HepG2 (cell line): ENCODE results near the gene PYGL. TPM values are rescaled to one million over a fixed set of nuclear protein-coding genes. Genes with fewer than 3 reads are reported as not detected.

Experiments used
- ATAC-seq: fragments of 200-7000 bp; cut with Tn5 transposase; 3 replicates; pipeline ENCODE4 v1.9.1; 2020; ENCODE audit warnings: mild to moderate bottlenecking, moderate library complexity
- BruUV-seq: library from RNA; stranded (reverse); fragments of 400-500 nt; replicated peaks from 2 replicates; lab custom pipeline; 2021; lab: Mats Ljungman, UMichigan
- CTCF ChIA-PET: fragments of 300-600 bp; formaldehyde crosslinking; extraction: SDS; loops from one replicate; lab custom pipeline; 2021; ENCODE audit warnings: low total read pairs, inconsistent platforms, low intra/inter-chr PET ratio; lab: Yijun Ruan, JAX
- POLR2A ChIA-PET: fragments of 350-600 bp; sonication (Branson Sonifier 250); formaldehyde crosslinking; loops from one replicate; lab custom pipeline; 2020; ENCODE audit warnings: antibody characterized with exemption, inconsistent platforms; lab: Yijun Ruan, JAX
- DNase-seq: peaks from one replicate; pipeline ENCODE4 v3.0.0-alpha.2; 2015; ENCODE audit warnings: low spot score
- FAIRE-seq: peaks from 3 replicates; lab custom pipeline; 2011; peaks lifted over from hg19 to GRCh38; lab: Jason Lieb, UNC
- H2AFZ ChIP-seq: one replicate; pipeline ENCODE4 v1.6.1; 2011; ENCODE audit warnings: low read length, inconsistent platforms
- H3K27ac ChIP-seq: fragments of 300-600 bp; 3 replicates; pipeline ENCODE4 v1.8.0; 2011; ENCODE audit warnings: mixed run types, mild to moderate bottlenecking, mixed read lengths, low read length, inconsistent platforms; ENCODE audit not compliant: insufficient read depth; ENCODE audit errors: extremely low read length
- H3K27me3 ChIP-seq, 2 experiments: fragments of 200-600 bp in 1 of 2; 2 replicates in 1 of 2; 3 replicates in 1 of 2; pipeline versions ENCODE4 v1.6.0 to v1.8.0; 2011; ENCODE audit warnings: low read length in 2 of 2, mild to moderate bottlenecking in 2 of 2, moderate library complexity in 2 of 2, inconsistent platforms in 1 of 2; ENCODE audit not compliant: insufficient read depth in 2 of 2, control insufficient read depth in 1 of 2
- H3K36me3 ChIP-seq, 2 experiments: fragments of 200-600 bp in 1 of 2; replicated peaks in 1 of 2; 2 replicates in 1 of 2; 3 replicates in 1 of 2; pipeline versions ENCODE4 v1.5.1 to v1.8.0; 2011; ENCODE audit warnings: low read length in 2 of 2, inconsistent platforms in 1 of 2; ENCODE audit not compliant: insufficient read depth in 2 of 2, control insufficient read depth in 1 of 2
- H3K4me1 ChIP-seq: 2 replicates; pipeline ENCODE4 v1.5.1; 2012; ENCODE audit warnings: low read length, inconsistent platforms; ENCODE audit not compliant: insufficient read depth
- H3K4me2 ChIP-seq: 2 replicates; pipeline ENCODE4 v1.6.0; 2011; ENCODE audit warnings: low read depth, low read length, inconsistent platforms
- H3K4me3 ChIP-seq, 3 experiments: fragments of 200-600 bp in 1 of 3; sonication (generic), shearing (Covaris generic) in 1 of 3; replicated peaks in 1 of 3; 2 replicates each; pipeline ENCODE4 v1.5.1; 2011 to 2016; ENCODE audit warnings: low read length in 3 of 3, inconsistent platforms in 2 of 3, low read depth in 2 of 3, mild to moderate bottlenecking in 2 of 3, control low read depth in 1 of 3, mixed read lengths in 1 of 3; ENCODE audit not compliant: insufficient read depth in 1 of 3
- H3K79me2 ChIP-seq: one replicate; pipeline ENCODE4 v1.6.1; 2011; ENCODE audit warnings: low read length, inconsistent platforms; ENCODE audit not compliant: insufficient read depth
- H3K9ac ChIP-seq: 2 replicates; pipeline ENCODE4 v1.6.0; 2011; ENCODE audit warnings: mild to moderate bottlenecking, low read depth, low read length, inconsistent platforms; ENCODE audit not compliant: insufficient read depth
- H3K9me3 ChIP-seq: 2 replicates; pipeline ENCODE4 v1.5.1; 2012; ENCODE audit warnings: mild to moderate bottlenecking, low read length
- H4K20me1 ChIP-seq: 2 replicates; pipeline ENCODE4 v1.6.0; 2011; ENCODE audit warnings: inconsistent platforms, mild to moderate bottlenecking, low read length, moderate library complexity; ENCODE audit not compliant: insufficient read depth
- ATF6 ChIP-seq: sonication (generic); formaldehyde crosslinking; conservative IDR thresholded peaks from 2 replicates; pipeline ENCODE4 v1.4.0; 2020; ENCODE audit warnings: missing genetic modification reagents
- CSRNP2 ChIP-seq: sonication (generic); formaldehyde crosslinking; conservative IDR thresholded peaks from 2 replicates; pipeline ENCODE4 v1.8.0; 2022; ENCODE audit warnings: low read depth, missing genetic modification reagents
- EP300 ChIP-seq, 3 experiments: sonication (generic) in 1 of 3; formaldehyde crosslinking in 1 of 3; IDR thresholded peaks; 2 replicates each; pipeline versions ENCODE4 v1.5.1 to v1.6.1; 2011 to 2020; ENCODE audit warnings: low read depth in 2 of 3, low read length in 2 of 3, borderline replicate concordance in 1 of 3, improper control_type of control experiment in 1 of 3, mild to moderate bottlenecking in 1 of 3, missing genetic modification reagents in 1 of 3, moderate library complexity in 1 of 3
- JUND ChIP-seq: sonication (generic); formaldehyde crosslinking; IDR thresholded peaks from 2 replicates; pipeline ENCODE4 v1.8.0; 2022; ENCODE audit warnings: mild to moderate bottlenecking, missing genetic modification reagents
- KDM6A ChIP-seq: IDR thresholded peaks from 2 replicates; pipeline ENCODE4 v1.6.1; 2016; ENCODE audit warnings: low read depth
- NFYC ChIP-seq: IDR thresholded peaks from 2 replicates; pipeline ENCODE4 v1.6.1; 2016; ENCODE audit warnings: missing genetic modification reagents, missing compliant biosample characterization
- SIN3B ChIP-seq: fragments of 150-350 bp; IDR thresholded peaks from 2 replicates; pipeline ENCODE4 v1.6.1; 2014; ENCODE audit warnings: low read length
- SNAPC4 ChIP-seq: sonication (generic); formaldehyde crosslinking; IDR thresholded peaks from 2 replicates; pipeline ENCODE4 v1.4.0; 2020; ENCODE audit warnings: mild to moderate bottlenecking, missing genetic modification reagents
- TAF15 ChIP-seq: fragments of 200-400 bp; formaldehyde crosslinking; IDR thresholded peaks from one replicate; pipeline ENCODE4 v1.6.1; 2018; ENCODE audit warnings: mild to moderate bottlenecking, low read depth, low read length; ENCODE audit not compliant: poor library complexity, severe bottlenecking
- ZNF207 ChIP-seq: fragments of 450-650 bp; IDR thresholded peaks from 2 replicates; pipeline ENCODE4 v1.6.1; 2016; ENCODE audit warnings: antibody characterized with exemption, borderline replicate concordance
- ZNF556 ChIP-seq: sonication (generic); formaldehyde crosslinking; IDR thresholded peaks from 2 replicates; pipeline ENCODE4 v1.4.0; 2020; ENCODE audit warnings: mild to moderate bottlenecking, missing genetic modification reagents, borderline replicate concordance
- ZNF598 ChIP-seq: sonication (generic); formaldehyde crosslinking; IDR thresholded peaks from 2 replicates; pipeline ENCODE4 v1.5.1; 2020; ENCODE audit warnings: mild to moderate bottlenecking, missing genetic modification reagents, borderline replicate concordance
- ZZZ3 ChIP-seq: sonication (generic); formaldehyde crosslinking; IDR thresholded peaks from 2 replicates; pipeline ENCODE4 v1.4.0; 2020; ENCODE audit warnings: missing genetic modification reagents, mild to moderate bottlenecking, borderline replicate concordance
- WGBS: methylation state at CpG from one replicate; pipeline ENCODE4 v1.1.6; 2017; ENCODE audit warnings: low lambda C conversion rate; 5-methylcytosine and 5-hydroxymethylcytosine counted together
- in situ Hi-C: cut with HindIII; loops from 2 replicates; pipeline ENCODE4 v1.10.0; 2017; ENCODE audit warnings: low pct_unique_long_range_greater_than_20kb; ENCODE audit not compliant: extremely low pct_ligation_motif_present
- intact Hi-C: fragments of 100-400 bp; cut with micrococcal nuclease; formaldehyde crosslinking; loops from one replicate; pipeline ENCODE4 v1.10.0; 2022; ENCODE audit not compliant: unreplicated experiment
- polyA plus RNA-seq, 8 experiments: library from polyadenylated mRNA; depleted of rRNA in 3 of 8; stranded (reverse) in 7 of 8; unstranded in 1 of 8; fragments of >200 nt; fragmentation: Illumina TruSeq in 4 of 8; extraction: Trizol in 4 of 8; gene quantifications; 2 replicates each; pipeline versions ENCODE4 v1.2.1 to v1.2.3, GENCODE V29; 2011 to 2016; ENCODE audit warnings: low read depth in 4 of 8, missing spikeins in 1 of 8, mixed read lengths in 1 of 8; ENCODE audit not compliant: insufficient read depth in 1 of 8
- total RNA-seq, 5 experiments: library from RNA; depleted of rRNA; stranded (reverse); fragments of >200 nt; fragmentation: Illumina TruSeq; extraction: Trizol; gene quantifications; 2 replicates each; pipeline ENCODE4 v1.2.3, GENCODE V29; 2016; ENCODE audit warnings: low read depth in 1 of 5

The PYGL gene
- total and polyA plus RNA-seq, 2 of the 13 experiments (the other 11 are each of a cell fraction or from before 2014, with no cell fraction given) = 98.4 to 110 TPM

- TF ChIP-seq EP300 (IDR thresholded peaks at IDR 0.05; ENCODE audit: low read depth in 2 of 2, low read length in 2 of 2) = no peak
- TF ChIP-seq EP300 (CRISPR knock-in tag; IDR thresholded peaks at IDR 0.05; ENCODE audit: borderline replicate concordance) = no peak
- no peak for TF ChIP-seq SNAPC4 (CRISPR knock-in tag)
- TF ChIP-seq ZNF556 (CRISPR knock-in tag) = no peak
Observed at GRCh38 chr14:50985859-50986331, 41.6 kb upstream of the PYGL start (continued).

- peak overlapping the region; percentile 36 for H2AFZ ChIP-seq
- CTCF ChIA-PET = no interaction called here
- TF ChIP-seq JUND (CRISPR knock-in tag) (no peak), ZNF598 (CRISPR knock-in tag) (no peak), SIN3B (no peak), NFYC (no peak), KDM6A (no peak), ATF6 (CRISPR knock-in tag) (no peak), CSRNP2 (CRISPR knock-in tag) (no peak), ZZZ3 (CRISPR knock-in tag) (no peak), TAF15 (no peak), ZNF207 (no peak)
Observed at GRCh38 chr14:50985124-50985858, 41.0 kb upstream of the PYGL start.

More at GRCh38 chr14:50985124-50985858, 41.0 kb upstream of the PYGL start:
- intact Hi-C loops (no loop called here), in situ Hi-C loops (no loop called here)
- peaks cover 1 to 13% of the 10 kb centered on the region in 2 experiments; a peak in 1 of 5 replicates for H3K27me3 ChIP-seq
- no peaks in the 10 kb centered on the region for H4K20me1 ChIP-seq
- 51% methylated on average over 13 of the region's 13 CpGs for WGBS
- FAIRE-seq (no peak), ATAC-seq (peak; percentile 59), DNase-seq (no peak)
- H3K4me3 ChIP-seq = no peak overlapping the region
- H3K36me3 ChIP-seq = no peaks in the 10 kb centered on the region
- H3K27ac ChIP-seq = no peak overlapping the region
- peak overlapping the region; percentile 51 for H3K4me2 ChIP-seq
- no peak overlapping the region for H3K9ac ChIP-seq
- H3K4me1 ChIP-seq = 0 out of 2 replicates have a peak, but pooled peaks cover 3% of the 10 kb centered on the region
- POLR2A ChIA-PET = no interaction called here
- H3K9me3 ChIP-seq = no peaks in the 10 kb centered on the region
- BruUV-seq = no TSS peak
- H3K79me2 ChIP-seq = no peaks in the 10 kb centered on the region
